Smooth muscle cell (in vitro differentiated cells): ENCODE measurements around the gene PIEZO1. TPM values are rescaled to one million over a fixed set of nuclear protein-coding genes. Genes with fewer than 3 reads are reported as not detected.

Source experiments
- DNase-seq: peaks from one replicate; lab custom pipeline; 2025; ENCODE audit not compliant: unreplicated experiment; lab: John Stamatoyannopoulos, UW
- H2AFZ ChIP-seq: fragments of 200-600 bp; sonication (generic); 2 replicates; pipeline ENCODE4 v1.6.0; 2016; ENCODE audit warnings: antibody characterized with exemption, low read depth, mild to moderate bottlenecking
- H3F3A ChIP-seq: fragments of 200-600 bp; sonication (generic); 2 replicates; pipeline ENCODE4 v1.6.0; 2017; ENCODE audit warnings: antibody characterized with exemption, low read depth
- H3K27ac ChIP-seq: fragments of 200-600 bp; sonication (generic); 2 replicates; pipeline ENCODE4 v1.5.1; 2016; ENCODE audit warnings: low read depth, mild to moderate bottlenecking
- H3K27me3 ChIP-seq: fragments of 200-600 bp; sonication (generic); 2 replicates; pipeline ENCODE4 v1.6.1; 2016; ENCODE audit warnings: low read depth, mild to moderate bottlenecking
- H3K36me3 ChIP-seq: fragments of 200-600 bp; sonication (generic); 2 replicates; pipeline ENCODE4 v1.5.1; 2016; ENCODE audit warnings: low read depth
- H3K4me1 ChIP-seq: fragments of 200-600 bp; sonication (generic); 2 replicates; pipeline ENCODE4 v1.5.1; 2016; ENCODE audit warnings: low read depth
- H3K4me2 ChIP-seq: fragments of 200-600 bp; sonication (generic); 2 replicates; pipeline ENCODE4 v1.6.0; 2016; ENCODE audit warnings: mild to moderate bottlenecking
- H3K4me3 ChIP-seq: fragments of 200-600 bp; sonication (generic); 2 replicates; pipeline ENCODE4 v1.5.1; 2016; ENCODE audit warnings: mild to moderate bottlenecking
- H3K79me2 ChIP-seq: fragments of 200-600 bp; sonication (generic); 2 replicates; pipeline ENCODE4 v1.6.0; 2016; ENCODE audit warnings: low read depth, mild to moderate bottlenecking
- H3K9ac ChIP-seq: fragments of 200-600 bp; sonication (generic); 2 replicates; pipeline ENCODE4 v1.6.0; 2016; ENCODE audit warnings: low read depth
- H3K9me3 ChIP-seq: fragments of 200-600 bp; sonication (generic); replicated peaks from 2 replicates; pipeline ENCODE4 v1.5.1; 2016; ENCODE audit warnings: low read depth
- H4K20me1 ChIP-seq: fragments of 200-600 bp; sonication (generic); 2 replicates; pipeline ENCODE4 v1.6.0; 2016; ENCODE audit warnings: low read depth
- WGBS: methylation state at CpG from one replicate; pipeline ENCODE4 v1.1.7; 2016; ENCODE audit warnings: low lambda C conversion rate; 5-methylcytosine and 5-hydroxymethylcytosine counted together
- polyA plus RNA-seq: library from polyadenylated mRNA; unstranded; fragments of >200 nt; fragmentation: Nextera tagmentation; extraction: Ambion mirVana; gene quantifications from 2 replicates; pipeline ENCODE4 v1.2.1, GENCODE V29; 2016
- total RNA-seq: library from RNA; depleted of rRNA; stranded (reverse); fragments of >200 nt; gene quantifications from 2 replicates; pipeline ENCODE4 v1.2.3, GENCODE V29; 2014
- TF ChIP-seq, protein P1 (sequence below): fragments of 200-600 bp; sonication (generic); IDR thresholded peaks from 2 replicates; pipeline ENCODE4 v1.5.1; 2017; ENCODE audit warnings: borderline replicate concordance, mild to moderate bottlenecking, antibody characterized with exemption; ENCODE audit not compliant: insufficient read depth, poor library complexity, severe bottlenecking

The PIEZO1 gene
- total and polyA plus RNA-seq, 2 experiments from 2014 or later: 62.1 to 70.9 TPM

DNA sequence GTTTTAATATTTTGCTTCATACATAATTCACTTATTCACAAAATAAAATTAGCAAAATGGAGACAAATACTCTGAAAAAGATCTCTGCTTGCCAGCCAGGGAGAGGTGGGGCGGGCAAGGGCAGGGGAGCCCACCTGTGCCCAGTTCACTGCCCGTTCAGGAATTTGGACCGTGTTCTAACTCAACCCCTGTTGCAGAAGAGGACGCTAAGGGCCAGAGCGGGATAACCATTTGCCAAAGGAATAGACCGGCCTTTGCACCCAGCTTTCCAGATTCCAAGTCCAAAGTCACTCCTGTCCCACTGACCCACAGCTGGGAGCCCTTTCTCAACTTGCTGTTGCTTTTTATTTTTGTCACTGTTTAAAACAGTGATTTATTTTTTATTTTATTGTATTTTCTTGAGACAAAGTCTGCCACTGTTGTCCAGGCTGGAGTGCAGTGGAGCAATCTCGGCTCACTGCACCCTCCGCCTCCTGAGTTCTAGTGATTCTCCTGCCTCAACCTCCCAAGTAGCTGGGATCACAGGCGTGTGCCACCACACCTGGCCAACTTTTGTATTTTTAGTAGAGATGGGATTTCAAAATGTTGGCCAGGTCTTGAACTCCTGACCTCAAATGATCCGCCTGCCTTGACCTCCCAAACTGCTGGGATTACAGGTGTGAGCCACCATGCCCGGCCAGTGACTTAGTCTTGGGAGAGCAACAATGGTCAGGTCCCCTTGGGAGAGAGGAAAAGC is 2.7 kb upstream of the PIEZO1 start:
- 96% methylated on average over 11 of the region's 11 CpGs for WGBS
- DNase-seq: no peak
- H3K4me1 ChIP-seq: peaks cover 21% of the 10 kb centered on the region

DNA sequence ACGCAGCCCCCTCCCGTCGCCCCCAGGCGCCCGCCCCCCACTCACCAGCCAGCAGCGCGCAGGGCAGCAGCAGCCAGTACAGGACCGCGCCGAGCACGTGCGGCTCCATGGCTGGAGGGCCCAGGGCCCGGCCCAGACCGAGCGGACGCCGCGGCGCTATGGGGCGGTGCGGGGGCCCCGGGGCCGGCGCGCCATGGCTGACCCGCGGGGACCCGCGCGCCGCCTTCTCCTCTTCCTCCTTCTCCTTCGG is 239 bp downstream of the PIEZO1 start:
- peak overlapping the region; percentile 90 for H3K4me3 ChIP-seq
- TF ChIP-seq, protein P1, sequence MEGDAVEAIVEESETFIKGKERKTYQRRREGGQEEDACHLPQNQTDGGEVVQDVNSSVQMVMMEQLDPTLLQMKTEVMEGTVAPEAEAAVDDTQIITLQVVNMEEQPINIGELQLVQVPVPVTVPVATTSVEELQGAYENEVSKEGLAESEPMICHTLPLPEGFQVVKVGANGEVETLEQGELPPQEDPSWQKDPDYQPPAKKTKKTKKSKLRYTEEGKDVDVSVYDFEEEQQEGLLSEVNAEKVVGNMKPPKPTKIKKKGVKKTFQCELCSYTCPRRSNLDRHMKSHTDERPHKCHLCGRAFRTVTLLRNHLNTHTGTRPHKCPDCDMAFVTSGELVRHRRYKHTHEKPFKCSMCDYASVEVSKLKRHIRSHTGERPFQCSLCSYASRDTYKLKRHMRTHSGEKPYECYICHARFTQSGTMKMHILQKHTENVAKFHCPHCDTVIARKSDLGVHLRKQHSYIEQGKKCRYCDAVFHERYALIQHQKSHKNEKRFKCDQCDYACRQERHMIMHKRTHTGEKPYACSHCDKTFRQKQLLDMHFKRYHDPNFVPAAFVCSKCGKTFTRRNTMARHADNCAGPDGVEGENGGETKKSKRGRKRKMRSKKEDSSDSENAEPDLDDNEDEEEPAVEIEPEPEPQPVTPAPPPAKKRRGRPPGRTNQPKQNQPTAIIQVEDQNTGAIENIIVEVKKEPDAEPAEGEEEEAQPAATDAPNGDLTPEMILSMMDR: no peak
- H3K4me1 ChIP-seq: peaks cover 16% of the 10 kb centered on the region
- peaks cover 6% of the 10 kb centered on the region for H3F3A ChIP-seq
- peaks cover 42% of the 10 kb centered on the region for H4K20me1 ChIP-seq
- H3K36me3 ChIP-seq: no peaks in the 10 kb centered on the region
- no peak for DNase-seq
- H3K27me3 ChIP-seq: no peaks in the 10 kb centered on the region
- peak overlapping the region; percentile 91 for H3K4me2 ChIP-seq
- H3K79me2 ChIP-seq: peaks cover 50% of the 10 kb centered on the region
- peak overlapping the region; percentile 94 for H3K27ac ChIP-seq
- peak overlapping the region; percentile 94 for H3K9ac ChIP-seq
- WGBS: no CpG with 5 or more reads among the region's 32 CpGs
- H3K9me3 ChIP-seq: no peaks in the 10 kb centered on the region
- no peak overlapping the region for H2AFZ ChIP-seq

More for the DNA sequence above, 2.7 kb upstream of the PIEZO1 start:
- no peaks in the 10 kb centered on the region for H3K36me3 ChIP-seq
- H3F3A ChIP-seq: peaks cover 6% of the 10 kb centered on the region
- TF ChIP-seq, protein P1: no peak
- H3K79me2 ChIP-seq: peaks cover 20% of the 10 kb centered on the region
- no peak overlapping the region for H3K4me2 ChIP-seq
- H3K27me3 ChIP-seq: no peaks in the 10 kb centered on the region
- no peaks in the 10 kb centered on the region for H3K9me3 ChIP-seq
- H3K9ac ChIP-seq: no peak overlapping the region
- no peak overlapping the region for H3K4me3 ChIP-seq
- peaks cover 12% of the 10 kb centered on the region for H4K20me1 ChIP-seq
- H2AFZ ChIP-seq: no peak overlapping the region
- H3K27ac ChIP-seq: no peak overlapping the region

DNA sequence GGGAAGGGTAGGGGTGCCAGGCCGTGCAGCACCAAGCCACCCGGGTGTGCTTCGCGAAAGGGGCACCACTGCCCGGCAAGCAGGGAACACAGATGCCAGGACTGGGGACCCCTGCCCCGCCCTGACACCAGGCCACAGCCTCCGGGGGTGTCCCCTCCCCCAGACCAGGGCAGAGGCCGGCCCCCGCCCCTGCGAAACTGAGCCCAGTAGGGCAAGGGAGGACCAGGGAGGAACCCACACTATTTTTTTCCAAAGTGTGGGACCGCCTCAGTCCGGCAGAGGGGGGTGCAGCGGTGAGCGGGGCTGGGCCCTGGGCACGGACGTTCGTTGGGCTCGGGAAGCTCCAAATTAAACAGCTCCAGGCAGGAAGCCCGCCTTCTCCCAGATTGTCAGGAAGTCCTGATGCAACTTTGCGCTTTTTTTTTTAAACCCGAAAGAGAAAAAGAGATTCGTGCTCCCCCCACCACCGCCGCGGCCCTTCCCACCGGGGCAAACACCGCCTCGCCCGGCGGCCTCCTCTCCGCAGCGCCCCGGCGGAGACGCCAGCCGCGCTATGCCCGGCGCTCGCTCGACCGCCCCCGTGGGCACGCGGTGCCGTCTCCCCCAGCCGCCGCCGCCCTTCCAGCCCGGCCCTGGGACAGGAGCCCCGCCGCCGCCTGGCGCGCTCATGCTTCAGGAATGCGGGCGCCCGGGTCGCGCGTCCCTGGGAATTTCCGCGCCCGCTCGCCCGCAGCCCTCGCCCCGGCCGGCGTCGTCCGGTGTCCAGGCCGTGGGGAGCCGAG is 755 bp downstream of the PIEZO1 start:
- peak overlapping the region; percentile 94 for H3K9ac ChIP-seq
- no peaks in the 10 kb centered on the region for H3K27me3 ChIP-seq
- no peaks in the 10 kb centered on the region for H3K36me3 ChIP-seq
- H2AFZ ChIP-seq: no peak overlapping the region
- peak; percentile 56 for DNase-seq
- TF ChIP-seq, protein P1: peak; percentile 37
- peaks cover 16% of the 10 kb centered on the region for H3K4me1 ChIP-seq
- WGBS: 6% methylated on average over 36 of the region's 74 CpGs
- peaks cover 6% of the 10 kb centered on the region for H3F3A ChIP-seq
- no peaks in the 10 kb centered on the region for H3K9me3 ChIP-seq
- peaks cover 55% of the 10 kb centered on the region for H3K79me2 ChIP-seq
- H4K20me1 ChIP-seq: peaks cover 47% of the 10 kb centered on the region
- peak overlapping the region; percentile 94 for H3K27ac ChIP-seq
- H3K4me3 ChIP-seq: peak overlapping the region; percentile 90
- peak overlapping the region; percentile 91 for H3K4me2 ChIP-seq
